Measurements from ENCODE around the gene PELO. TPM values are rescaled to one million over a fixed set of nuclear protein-coding genes. Genes with fewer than 3 reads are reported as not detected.
A peak's percentile ranks its signal among the peaks of the same experiment; 100 is the strongest.

Gene PELO
- total RNA-seq, 1 donor from 2014 or later = 21.3 TPM

DNA sequence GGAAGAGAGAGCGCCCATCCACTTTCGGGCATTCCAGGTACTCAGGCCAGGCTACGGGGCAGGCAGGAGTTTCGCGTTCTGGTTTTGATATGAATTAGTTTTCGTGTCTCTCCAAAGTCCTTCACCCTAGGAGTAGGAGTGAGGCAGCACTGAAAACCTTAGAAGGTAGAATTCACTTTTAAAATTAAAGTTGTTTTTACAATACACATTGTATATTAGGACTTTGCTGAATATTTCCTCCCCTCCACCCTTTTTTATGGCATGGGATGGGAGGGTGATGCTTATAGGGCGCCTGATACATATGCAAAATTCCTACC, 747 bp downstream of the PELO start:
- DNase-seq (ENCODE audit: low read depth) (no peak), FAIRE-seq (no peak)
- Histone ChIP-seq H3K4me3 (ENCODE audit: low read depth, low read length) (peak overlapping the region; percentile 43), H3K27me3 (ENCODE audit: control insufficient read depth, insufficient read depth, low read length) (no peaks in the 10 kb centered on the region), H3K36me3 (ENCODE audit: control insufficient read depth, insufficient read depth, low read length) (no peaks in the 10 kb centered on the region)
- TF ChIP-seq, protein P1, sequence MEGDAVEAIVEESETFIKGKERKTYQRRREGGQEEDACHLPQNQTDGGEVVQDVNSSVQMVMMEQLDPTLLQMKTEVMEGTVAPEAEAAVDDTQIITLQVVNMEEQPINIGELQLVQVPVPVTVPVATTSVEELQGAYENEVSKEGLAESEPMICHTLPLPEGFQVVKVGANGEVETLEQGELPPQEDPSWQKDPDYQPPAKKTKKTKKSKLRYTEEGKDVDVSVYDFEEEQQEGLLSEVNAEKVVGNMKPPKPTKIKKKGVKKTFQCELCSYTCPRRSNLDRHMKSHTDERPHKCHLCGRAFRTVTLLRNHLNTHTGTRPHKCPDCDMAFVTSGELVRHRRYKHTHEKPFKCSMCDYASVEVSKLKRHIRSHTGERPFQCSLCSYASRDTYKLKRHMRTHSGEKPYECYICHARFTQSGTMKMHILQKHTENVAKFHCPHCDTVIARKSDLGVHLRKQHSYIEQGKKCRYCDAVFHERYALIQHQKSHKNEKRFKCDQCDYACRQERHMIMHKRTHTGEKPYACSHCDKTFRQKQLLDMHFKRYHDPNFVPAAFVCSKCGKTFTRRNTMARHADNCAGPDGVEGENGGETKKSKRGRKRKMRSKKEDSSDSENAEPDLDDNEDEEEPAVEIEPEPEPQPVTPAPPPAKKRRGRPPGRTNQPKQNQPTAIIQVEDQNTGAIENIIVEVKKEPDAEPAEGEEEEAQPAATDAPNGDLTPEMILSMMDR (IDR thresholded peaks at IDR 0.05; ENCODE audit: insufficient read depth, low read length, severe bottlenecking) = no peak

DNA sequence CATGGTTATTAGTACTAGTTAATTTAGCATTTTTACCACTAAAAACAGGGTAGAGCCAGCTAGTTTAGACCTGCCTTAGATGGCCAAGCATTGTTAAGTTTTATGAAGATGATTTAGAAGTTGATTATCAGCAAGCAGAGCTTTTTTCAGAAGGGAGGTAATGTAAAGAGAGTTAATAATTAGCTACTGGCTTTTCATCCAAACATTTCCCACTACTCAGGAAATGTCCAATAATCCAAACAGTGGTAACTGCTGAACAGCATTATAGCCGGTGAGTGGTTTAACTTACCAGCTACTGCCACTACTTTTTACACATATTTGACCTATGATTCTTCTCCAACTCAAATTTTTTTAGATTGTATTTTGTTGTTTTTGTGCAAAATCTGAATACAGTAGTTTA, 1.7 kb downstream of the PELO start:
- no peak for FAIRE-seq
- no peaks in the 10 kb centered on the region for H3K27me3 ChIP-seq (ENCODE audit: control insufficient read depth, insufficient read depth, low read length)
- no peak overlapping the region for H3K4me3 ChIP-seq (ENCODE audit: low read depth, low read length)
- DNase-seq (ENCODE audit: low read depth) = no peak
- TF ChIP-seq, protein P1 (IDR thresholded peaks at IDR 0.05; ENCODE audit: insufficient read depth, low read length, severe bottlenecking) = no peak
- no peaks in the 10 kb centered on the region for H3K36me3 ChIP-seq (ENCODE audit: control insufficient read depth, insufficient read depth, low read length)

DNA sequence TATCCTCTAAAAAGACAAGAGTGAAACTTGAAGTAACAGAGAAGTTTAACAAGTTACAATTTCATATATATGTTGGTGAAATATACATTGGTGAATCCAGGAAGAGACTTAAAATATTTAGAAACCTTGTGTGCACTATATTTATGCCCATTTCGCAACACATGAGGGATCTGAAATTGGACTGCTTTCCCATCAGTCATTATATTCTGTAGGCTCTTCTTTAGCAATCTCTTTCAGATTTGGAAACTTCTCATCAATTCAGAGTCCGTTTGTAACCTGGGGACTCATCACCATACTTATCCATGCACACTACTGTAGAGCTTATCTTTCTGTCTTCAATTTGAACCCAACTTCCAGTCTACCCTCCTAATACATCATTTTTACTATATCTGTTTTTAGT, 2.1 kb downstream of the PELO start:
- H3K4me3 ChIP-seq (ENCODE audit: low read depth, low read length) = no peak overlapping the region
- no peak for FAIRE-seq

DNA sequence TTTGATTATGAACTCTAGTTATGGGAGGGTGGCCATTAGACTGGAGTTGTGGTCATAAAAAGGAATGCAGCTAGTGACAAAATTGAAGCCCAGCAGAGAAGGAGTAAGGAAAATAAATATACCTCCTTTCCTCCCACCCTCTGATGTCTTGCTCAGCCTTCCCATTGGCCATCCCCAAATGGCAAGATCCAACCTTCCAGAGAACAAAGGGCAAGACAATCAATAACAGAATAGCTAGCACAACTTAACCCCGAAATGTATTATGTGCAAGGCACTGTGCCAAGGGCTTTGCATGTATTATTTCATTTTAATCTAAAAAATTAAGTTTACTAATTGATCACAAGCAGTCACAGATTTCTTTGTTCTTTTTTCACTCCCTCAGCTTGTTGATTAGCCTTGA, 3.6 kb downstream of the PELO start:
- Histone ChIP-seq H3K36me3 (ENCODE audit: control insufficient read depth, insufficient read depth, low read length) (no peaks in the 10 kb centered on the region), H3K4me3 (ENCODE audit: low read depth, low read length) (no peak overlapping the region), H3K27me3 (ENCODE audit: control insufficient read depth, insufficient read depth, low read length) (no peaks in the 10 kb centered on the region)
- FAIRE-seq (no peak), DNase-seq (ENCODE audit: low read depth) (no peak)
- TF ChIP-seq, protein P1 (IDR thresholded peaks at IDR 0.05; ENCODE audit: insufficient read depth, low read length, severe bottlenecking) = no peak

More for the DNA sequence above, 2.1 kb downstream of the PELO start:
- TF ChIP-seq, protein P1 (IDR thresholded peaks at IDR 0.05; ENCODE audit: insufficient read depth, low read length, severe bottlenecking) = no peak
- DNase-seq (ENCODE audit: low read depth) = no peak
- no peaks in the 10 kb centered on the region for H3K27me3 ChIP-seq (ENCODE audit: control insufficient read depth, insufficient read depth, low read length)
- no peaks in the 10 kb centered on the region for H3K36me3 ChIP-seq (ENCODE audit: control insufficient read depth, insufficient read depth, low read length)

DNA sequence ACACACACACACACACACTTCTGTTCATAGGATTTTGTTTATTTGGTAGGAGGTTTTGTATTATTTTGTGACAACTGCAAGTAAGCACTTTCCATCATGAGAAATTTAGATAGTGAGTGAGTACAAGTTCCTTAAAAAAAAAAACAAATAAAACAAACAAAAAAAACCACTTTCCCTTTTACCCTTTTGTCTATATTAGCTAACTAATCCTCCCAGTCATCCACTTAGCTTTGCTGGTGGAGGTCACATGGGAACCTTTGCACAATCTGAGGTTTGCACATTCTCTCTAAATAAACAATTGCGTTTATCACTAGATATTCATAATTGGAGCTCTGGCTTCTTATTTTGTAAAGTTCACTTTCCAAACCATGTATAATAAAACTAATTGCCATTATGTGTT, 6.8 kb downstream of the PELO start:
- H3K4me3 ChIP-seq (ENCODE audit: low read depth, low read length) = no peak overlapping the region
- TF ChIP-seq, protein P1 (IDR thresholded peaks at IDR 0.05; ENCODE audit: insufficient read depth, low read length, severe bottlenecking) = no peak
- H3K27me3 ChIP-seq (ENCODE audit: control insufficient read depth, insufficient read depth, low read length) = no peaks in the 10 kb centered on the region
- DNase-seq (ENCODE audit: low read depth) = peak; percentile 56
- no peak for FAIRE-seq
- no peaks in the 10 kb centered on the region for H3K36me3 ChIP-seq (ENCODE audit: control insufficient read depth, insufficient read depth, low read length)

DNA sequence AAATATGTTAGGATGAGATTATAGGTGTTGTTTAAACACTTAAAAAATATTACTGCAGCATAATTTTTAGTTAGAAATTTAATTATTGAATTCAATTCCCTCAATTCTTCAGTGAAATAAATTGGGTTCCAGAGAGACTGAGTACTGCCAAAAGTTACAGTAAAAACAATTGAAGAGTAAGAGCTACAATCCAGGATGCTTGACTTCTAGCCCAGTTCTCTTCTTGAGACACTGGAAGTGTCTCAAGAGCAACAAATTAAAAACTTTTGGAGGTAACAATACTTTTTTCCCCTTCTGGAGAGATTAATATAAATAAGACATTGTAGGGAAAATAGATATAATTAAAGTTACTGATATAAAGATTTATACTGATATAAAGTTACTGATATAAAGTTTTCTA, 8.3 kb downstream of the PELO start:
- TF ChIP-seq, protein P1 (IDR thresholded peaks at IDR 0.05; ENCODE audit: insufficient read depth, low read length, severe bottlenecking) = no peak
- FAIRE-seq = no peak
- H3K4me3 ChIP-seq (ENCODE audit: low read depth, low read length) = no peak overlapping the region
- no peak for DNase-seq (ENCODE audit: low read depth)
- H3K27me3 ChIP-seq (ENCODE audit: control insufficient read depth, insufficient read depth, low read length) = no peaks in the 10 kb centered on the region
- H3K36me3 ChIP-seq (ENCODE audit: control insufficient read depth, insufficient read depth, low read length) = no peaks in the 10 kb centered on the region
